NCI-H1417 (cell line): ENCODE results near the gene GOLGA8K.
"Not testable (repeated sequence)": the region's sequence is repeated elsewhere in the genome, so short reads cannot be mapped to it uniquely, and the experiment has no call there.

Experiments
- DNase-seq, 3 experiments: peaks; one replicate each; lab custom pipeline; 2025; lab: John Stamatoyannopoulos, UW

GOLGA8K gene

GRCh38 chr15:32403192-32403591 is at the start of gene GOLGA8K:
Gene GOLGA8K (minus strand): TSS chr15:32403292. CDS start chr15:32403194, 98 bp downstream.
- DNase-seq = not testable (repeated sequence)

- DNase-seq = not testable (repeated sequence)
Observed at GRCh38 chr15:32440445-32440977, 37.4 kb upstream of the GOLGA8K start.

GRCh38 chr15:32434102-32434963 is 31.2 kb upstream of the GOLGA8K start:
- DNase-seq = not testable (repeated sequence)

GRCh38 chr15:32427635-32428034 is 24.5 kb upstream of the GOLGA8K start:
- DNase-seq = not testable (repeated sequence)

- not testable (repeated sequence) for DNase-seq
Observed at GRCh38 chr15:32426511-32426910, 23.4 kb upstream of the GOLGA8K start.

- not testable (repeated sequence) for DNase-seq
Observed at GRCh38 chr15:32407903-32408302, 4.8 kb upstream of the GOLGA8K start.

GRCh38 chr15:32396522-32396921 is 6.6 kb downstream of the GOLGA8K start:
- DNase-seq = not testable (repeated sequence)

- not testable (repeated sequence) for DNase-seq
Observed at GRCh38 chr15:32394745-32395144, 8.3 kb downstream of the GOLGA8K start.

GRCh38 chr15:32388050-32388648 is 14.9 kb downstream of the GOLGA8K start:
- not testable (repeated sequence) for DNase-seq

- DNase-seq = not testable (repeated sequence)
Observed at GRCh38 chr15:32385823-32386495, 17.1 kb downstream of the GOLGA8K start.

GRCh38 chr15:32374185-32374584 is 28.9 kb downstream of the GOLGA8K start:
- not testable (repeated sequence) for DNase-seq

- DNase-seq = not testable (repeated sequence)
Observed at GRCh38 chr15:32373707-32374106, 29.4 kb downstream of the GOLGA8K start.

- DNase-seq = not testable (repeated sequence)
Observed at GRCh38 chr15:32372075-32372474, 31.0 kb downstream of the GOLGA8K start.

- DNase-seq = not testable (repeated sequence)
Observed at GRCh38 chr15:32370526-32370925, 32.6 kb downstream of the GOLGA8K start.

- not testable (repeated sequence) for DNase-seq
Observed at GRCh38 chr15:32370064-32370463, 33.0 kb downstream of the GOLGA8K start.

- DNase-seq = not testable (repeated sequence)
Observed at GRCh38 chr15:32366492-32366891, 36.6 kb downstream of the GOLGA8K start.

- DNase-seq = not testable (repeated sequence)
Observed at GRCh38 chr15:32365955-32366354, 37.1 kb downstream of the GOLGA8K start.

GRCh38 chr15:32364944-32365343 is 38.1 kb downstream of the GOLGA8K start:
- not testable (repeated sequence) for DNase-seq

GRCh38 chr15:32363449-32363848 is 39.6 kb downstream of the GOLGA8K start:
- not testable (repeated sequence) for DNase-seq

- DNase-seq = not testable (repeated sequence)
Observed at GRCh38 chr15:32361662-32362061, 41.4 kb downstream of the GOLGA8K start.

- not testable (repeated sequence) for DNase-seq
Observed at GRCh38 chr15:32358462-32358861, 44.6 kb downstream of the GOLGA8K start.

GRCh38 chr15:32356909-32357308 is 46.2 kb downstream of the GOLGA8K start:
- DNase-seq = not testable (repeated sequence)
